Liver (tissue), 3 donors: ENCODE results near the gene CD27.

ENCODE experiments used
- CTCF ChIP-seq: fragments of 150-350 bp; IDR thresholded peaks from 2 replicates; pipeline ENCODE4 v1.5.1; 2017; ENCODE audit warnings: improper control_type of control experiment, low read depth, low read length; ENCODE audit not compliant: missing input control
- EGR1 ChIP-seq, 2 donors: IDR thresholded peaks; 2 replicates each; pipeline ENCODE4 v1.6.1; 2016 to 2018; ENCODE audit warnings: antibody characterized with exemption in 2 of 2, low read depth in 2 of 2
- GABPA ChIP-seq, 2 donors: IDR thresholded peaks in 1 of 2; conservative IDR thresholded peaks in 1 of 2; 2 replicates each; pipeline ENCODE4 v1.6.1; 2016; ENCODE audit warnings: antibody characterized with exemption in 2 of 2, mild to moderate bottlenecking in 1 of 2, moderate library complexity in 1 of 2
- JUND ChIP-seq, 2 donors: IDR thresholded peaks; 2 replicates each; pipeline ENCODE4 v1.6.1; 2016; ENCODE audit warnings: antibody characterized with exemption in 2 of 2
- MAX ChIP-seq: IDR thresholded peaks from 2 replicates; pipeline ENCODE4 v1.6.1; 2016; ENCODE audit warnings: antibody characterized with exemption
- REST ChIP-seq: IDR thresholded peaks from 2 replicates; pipeline ENCODE4 v1.6.1; 2016; ENCODE audit warnings: antibody characterized with exemption, mild to moderate bottlenecking
- SP1 ChIP-seq: IDR thresholded peaks from 2 replicates; pipeline ENCODE4 v1.6.1; 2018; ENCODE audit warnings: antibody characterized with exemption, mild to moderate bottlenecking
- TAF1 ChIP-seq: conservative IDR thresholded peaks from 2 replicates; pipeline ENCODE4 v1.6.1; 2016; ENCODE audit warnings: antibody characterized with exemption, mild to moderate bottlenecking
- YY1 ChIP-seq: IDR thresholded peaks from 2 replicates; pipeline ENCODE4 v1.6.1; 2016; ENCODE audit warnings: antibody characterized with exemption, mild to moderate bottlenecking
- donor health status: healthy.
- donor health status: healthy.

GRCh38 chr12:6470375-6471163 lies 25.8 kb downstream of the CD27 start, which contains the start of gene VAMP1:
- TF ChIP-seq TAF1 (peak; percentile 95), GABPA (IDR thresholded peaks at IDR 0.05 in 1 of 2, conservative IDR thresholded peaks at IDR 0.05 in 1 of 2) (peak in 1 of 2 donors; percentile 79), EGR1 (IDR thresholded peaks at IDR 0.05; ENCODE audit: low read depth in 2 of 2) (peak in 1 of 2 donors; percentile 45), YY1 (peak; percentile 90), CTCF (peak; percentile 21), JUND (IDR thresholded peaks at IDR 0.05) (peak in 1 of 2 donors; percentile 13), MAX (peak; percentile 48), REST (peak; percentile 94), SP1 (peak; percentile 96)
